Astrocyte of the hippocampus (primary cell): ENCODE results near the gene FOXG1.
A peak's percentile ranks its signal among the peaks of the same experiment; 100 is the strongest.

Source experiments
- DNase-seq: peaks from one replicate; pipeline ENCODE4 v3.0.0; 2011; ENCODE audit warnings: low read depth, low spot score

Gene FOXG1

DNA sequence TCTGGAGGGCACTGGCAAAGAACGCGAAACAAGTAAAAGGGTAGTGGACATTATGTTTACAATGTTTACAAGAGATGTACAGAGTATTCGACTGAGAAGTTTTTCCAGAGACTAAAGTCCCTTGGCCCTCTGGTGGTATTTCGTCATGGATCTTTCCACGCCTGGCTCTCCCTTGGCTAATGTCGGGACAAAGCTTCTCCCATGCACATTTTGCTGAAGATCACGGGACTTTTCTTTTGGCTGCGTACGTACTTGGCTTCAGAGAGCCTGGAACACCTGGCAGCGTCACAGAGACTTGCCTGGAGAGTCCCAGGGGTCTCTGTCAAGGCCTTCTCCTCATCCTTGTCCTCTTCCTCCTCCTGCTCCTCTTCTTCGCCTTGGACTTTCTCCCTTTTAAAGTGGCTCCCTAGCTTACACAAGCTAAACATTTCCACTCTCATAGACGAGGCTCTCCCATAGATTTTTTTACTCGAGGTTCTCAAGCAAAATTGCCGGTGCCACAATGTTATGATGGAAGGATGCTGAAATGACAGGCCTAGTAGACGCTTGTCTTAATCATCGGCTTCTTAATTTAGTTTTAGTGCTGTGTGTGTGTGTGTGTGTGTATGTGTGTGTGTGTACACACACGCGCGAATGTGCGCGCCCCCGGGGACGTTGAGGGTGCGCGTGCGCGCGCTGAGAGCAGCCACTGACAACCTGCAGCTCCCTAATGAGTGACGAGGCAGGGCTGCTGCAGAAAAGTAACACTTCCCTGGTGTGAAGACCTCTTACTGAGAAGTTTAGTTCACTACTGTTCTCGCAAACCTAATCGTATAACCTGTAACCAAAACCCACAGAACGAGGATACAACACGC lies 4.9 kb upstream of the FOXG1 start:
- peak; percentile 87 for DNase-seq

DNA sequence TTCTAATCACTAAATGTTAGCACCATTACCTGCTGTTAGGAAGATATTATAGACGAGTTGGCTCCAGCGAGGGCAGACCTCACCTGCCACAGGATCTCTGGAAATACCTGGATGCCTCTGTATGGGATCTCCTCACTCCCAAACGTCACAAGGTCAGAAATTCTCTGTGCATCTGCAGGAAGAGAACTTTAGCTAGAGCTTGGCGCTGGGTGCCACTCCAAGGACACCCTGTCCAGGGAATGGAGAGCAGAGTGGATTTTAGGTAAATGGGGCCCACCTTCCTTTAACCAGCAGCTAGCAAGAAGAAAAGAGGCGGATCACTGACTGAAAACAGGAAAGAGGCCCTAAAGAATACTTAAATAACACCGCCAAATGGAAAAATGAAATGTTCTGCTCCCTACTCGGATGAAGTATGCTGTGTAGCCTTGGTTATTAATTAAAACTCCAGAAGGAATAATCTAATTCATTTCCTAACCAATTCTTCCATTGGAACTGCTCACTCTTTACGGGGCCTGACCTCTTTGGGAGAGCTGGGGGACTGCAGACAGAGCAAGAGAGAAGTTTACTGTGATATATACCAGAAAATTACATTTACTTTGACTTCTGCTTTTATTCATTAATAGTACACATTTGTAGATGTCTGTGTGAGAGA lies 4.2 kb upstream of the FOXG1 start:
- DNase-seq = peak; percentile 66

DNA sequence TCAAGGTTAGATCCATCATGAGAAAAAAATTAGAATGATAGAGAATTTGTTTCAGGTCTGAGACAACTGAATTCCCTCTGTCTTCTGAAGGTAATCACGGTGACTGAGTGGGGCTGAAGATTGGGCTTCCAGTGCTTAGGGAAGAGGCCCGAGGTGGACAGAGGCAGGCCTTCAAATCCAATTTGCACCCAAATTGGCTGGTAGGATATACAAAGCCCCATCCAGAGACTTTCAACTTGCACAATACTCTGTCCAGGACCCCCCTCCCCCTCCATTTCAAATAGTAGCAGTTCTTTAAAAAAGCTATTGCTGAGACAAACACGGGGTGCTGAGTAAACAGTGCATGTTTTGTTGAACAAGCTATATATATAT lies 3.6 kb upstream of the FOXG1 start:
- DNase-seq = peak; percentile 65

DNA sequence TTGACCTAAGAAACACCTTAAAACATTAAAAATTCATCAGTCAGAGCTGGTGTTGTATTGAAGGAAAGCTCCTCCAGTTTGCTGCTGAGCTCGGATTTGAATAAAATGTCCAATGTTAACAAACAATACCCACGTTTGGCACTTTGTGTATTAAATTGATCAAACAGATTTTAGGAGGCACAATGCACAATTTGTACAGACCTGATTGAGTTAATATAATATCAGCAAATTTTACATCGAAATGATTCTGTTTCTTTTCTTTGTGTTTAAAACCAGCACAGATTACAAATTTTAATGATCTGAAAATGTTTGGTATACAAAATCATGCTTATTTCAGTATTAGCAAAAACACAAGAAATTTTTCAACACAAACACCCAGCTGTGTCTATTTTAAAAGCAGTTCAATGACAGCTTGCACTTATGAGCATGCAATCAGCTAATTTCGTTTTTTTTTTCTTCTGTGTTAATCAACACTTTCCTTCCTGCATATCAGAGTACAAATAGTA lies 2.8 kb upstream of the FOXG1 start:
- peak; percentile 48 for DNase-seq

- DNase-seq = peak; percentile 93
Measured at GRCh38 chr14:28764257-28765160, 2.1 kb upstream of the FOXG1 start.

DNA sequence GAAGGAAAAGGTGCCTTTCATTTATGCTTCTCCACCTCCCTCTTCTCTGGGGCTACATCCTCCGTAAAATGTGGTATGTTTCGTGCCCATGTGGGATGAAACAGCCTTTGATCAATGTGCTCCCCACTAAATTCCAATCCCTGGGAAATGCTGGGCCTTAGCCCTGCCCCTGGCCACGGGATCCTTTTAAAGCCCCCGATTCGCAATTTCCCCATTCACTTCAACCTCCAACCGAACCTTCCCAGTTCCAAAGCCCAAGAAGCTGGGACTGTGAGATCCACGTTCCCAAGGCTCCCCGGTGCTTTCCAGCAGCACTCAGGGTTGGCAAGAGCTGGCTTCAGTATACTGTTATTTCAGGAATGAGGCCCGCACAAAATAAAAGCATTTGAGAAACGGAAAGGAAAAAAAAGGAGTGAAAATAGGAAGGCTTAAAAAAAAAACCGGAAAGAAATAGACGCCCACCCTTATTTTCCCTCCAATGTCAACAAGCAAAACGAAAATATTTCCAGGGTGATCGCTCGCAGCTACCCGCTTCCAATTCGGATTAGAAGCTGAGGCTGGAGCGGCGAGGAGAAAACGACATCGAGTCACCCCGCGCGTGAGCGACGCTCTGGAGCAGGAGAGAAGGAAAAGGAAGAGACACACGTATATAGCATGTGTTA lies 1.3 kb upstream of the FOXG1 start:
- DNase-seq = peak; percentile 76

GRCh38 chr14:28765831-28766468 lies 637 bp upstream of the FOXG1 start:
- DNase-seq = no peak

- peak; percentile 82 for DNase-seq
Measured at GRCh38 chr14:28767030-28767852, 654 bp downstream of the FOXG1 start.

DNA sequence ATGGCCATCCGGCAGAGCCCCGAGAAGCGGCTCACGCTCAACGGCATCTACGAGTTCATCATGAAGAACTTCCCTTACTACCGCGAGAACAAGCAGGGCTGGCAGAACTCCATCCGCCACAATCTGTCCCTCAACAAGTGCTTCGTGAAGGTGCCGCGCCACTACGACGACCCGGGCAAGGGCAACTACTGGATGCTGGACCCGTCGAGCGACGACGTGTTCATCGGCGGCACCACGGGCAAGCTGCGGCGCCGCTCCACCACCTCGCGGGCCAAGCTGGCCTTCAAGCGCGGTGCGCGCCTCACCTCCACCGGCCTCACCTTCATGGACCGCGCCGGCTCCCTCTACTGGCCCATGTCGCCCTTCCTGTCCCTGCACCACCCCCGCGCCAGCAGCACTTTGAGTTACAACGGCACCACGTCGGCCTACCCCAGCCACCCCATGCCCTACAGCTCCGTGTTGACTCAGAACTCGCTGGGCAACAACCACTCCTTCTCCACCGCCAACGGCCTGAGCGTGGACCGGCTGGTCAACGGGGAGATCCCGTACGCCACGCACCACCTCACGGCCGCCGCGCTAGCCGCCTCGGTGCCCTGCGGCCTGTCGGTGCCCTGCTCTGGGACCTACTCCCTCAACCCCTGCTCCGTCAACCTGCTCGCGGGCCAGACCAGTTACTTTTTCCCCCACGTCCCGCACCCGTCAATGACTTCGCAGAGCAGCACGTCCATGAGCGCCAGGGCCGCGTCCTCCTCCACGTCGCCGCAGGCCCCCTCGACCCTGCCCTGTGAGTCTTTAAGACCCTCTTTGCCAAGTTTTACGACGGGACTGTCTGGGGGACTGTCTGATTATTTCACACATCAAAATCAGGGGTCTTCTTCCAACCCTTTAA lies 1.5 kb downstream of the FOXG1 start:
- no peak for DNase-seq

DNA sequence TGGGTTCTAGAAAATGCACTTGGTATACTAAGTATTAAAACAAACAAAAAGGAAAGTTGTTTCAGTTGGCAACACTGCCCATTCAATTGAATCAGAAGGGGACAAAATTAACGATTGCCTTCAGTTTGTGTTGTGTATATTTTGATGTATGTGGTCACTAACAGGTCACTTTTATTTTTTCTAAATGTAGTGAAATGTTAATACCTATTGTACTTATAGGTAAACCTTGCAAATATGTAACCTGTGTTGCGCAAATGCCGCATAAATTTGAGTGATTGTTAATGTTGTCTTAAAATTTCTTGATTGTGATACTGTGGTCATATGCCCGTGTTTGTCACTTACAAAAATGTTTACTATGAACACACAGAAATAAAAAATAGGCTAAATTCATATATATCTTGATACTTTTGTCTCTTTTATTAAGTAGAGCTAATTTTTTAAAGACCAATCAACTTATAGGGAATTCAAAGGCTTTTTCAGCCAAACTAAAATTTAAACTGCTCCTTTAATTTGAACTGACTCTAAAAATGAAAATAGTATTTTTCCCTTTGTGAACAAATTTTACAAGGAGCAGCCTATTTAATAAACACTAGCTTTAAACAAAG lies 2.8 kb downstream of the FOXG1 start:
- no peak for DNase-seq

DNA sequence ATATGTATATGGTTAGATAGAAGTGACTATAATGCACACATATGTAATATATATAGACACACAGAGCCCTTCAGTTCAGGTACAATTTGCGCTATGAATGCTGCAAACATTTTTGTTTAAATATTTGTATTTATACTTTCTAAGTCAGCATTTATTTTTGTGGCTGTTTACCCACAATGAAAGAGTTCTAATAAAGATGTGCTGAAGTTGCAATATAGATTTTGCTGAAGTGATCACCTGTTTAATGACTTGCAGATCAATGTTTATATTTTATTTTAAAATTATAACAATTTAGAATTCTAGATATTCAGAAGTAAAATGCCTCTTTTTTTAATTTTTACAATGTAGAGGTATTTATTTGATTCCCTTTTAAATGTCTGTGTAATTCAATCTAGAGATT lies 3.5 kb downstream of the FOXG1 start:
- DNase-seq = no peak

- no peak for DNase-seq
Measured at GRCh38 chr14:28770630-28771029, 4.0 kb downstream of the FOXG1 start.

DNA sequence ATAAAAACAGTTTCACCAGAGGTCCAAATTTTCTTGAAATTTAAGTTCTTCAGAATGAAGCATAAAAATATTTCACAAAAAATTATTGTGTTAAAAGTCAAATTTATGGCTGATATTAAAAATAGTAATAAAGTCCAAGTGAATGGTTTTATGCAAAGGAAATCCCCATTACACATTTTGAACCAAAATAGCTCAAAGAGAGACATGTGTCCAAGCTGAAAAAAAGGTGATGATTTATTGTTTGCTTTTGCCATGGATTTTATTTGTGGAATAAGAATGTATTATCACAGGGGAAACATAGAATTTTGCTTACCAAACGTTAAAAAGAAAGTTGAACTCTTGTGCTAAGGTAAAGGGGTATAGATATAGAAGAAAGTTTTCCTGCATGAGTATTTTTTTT lies 4.6 kb downstream of the FOXG1 start:
- DNase-seq = no peak

- peak; percentile 86 for DNase-seq
Measured at GRCh38 chr14:28772613-28773012, 6.0 kb downstream of the FOXG1 start.

- peak; percentile 57 for DNase-seq
Measured at GRCh38 chr14:28773176-28773575, 6.6 kb downstream of the FOXG1 start.

- peak; percentile 93 for DNase-seq
Measured at GRCh38 chr14:28773861-28774691, 7.5 kb downstream of the FOXG1 start.
